GM12878 (cell line): ENCODE measurements around the gene RFC1. TPM values are rescaled to one million over a fixed set of nuclear protein-coding genes. Genes with fewer than 3 reads are reported as not detected.

Experiments
- ATAC-seq: fragments of 200-7000 bp; cut with Tn5 transposase; 3 replicates; pipeline ENCODE4 v1.9.1; 2020; ENCODE audit warnings: mild to moderate bottlenecking, moderate library complexity
- BruUV-seq: library from RNA; stranded (reverse); fragments of 400-500 nt; replicated peaks from 2 replicates; lab custom pipeline; 2021; lab: Mats Ljungman, UMichigan
- CTCF ChIA-PET: fragments of 300-600 bp; sonication (Branson Sonifier 250); formaldehyde crosslinking; extraction: SDS; loops from one replicate; lab custom pipeline; 2021; ENCODE audit warnings: inconsistent platforms; lab: Yijun Ruan, JAX
- POLR2A ChIA-PET: fragments of 350-600 bp; formaldehyde crosslinking; extraction: SDS; loops from one replicate; lab custom pipeline; 2021; ENCODE audit warnings: inconsistent platforms; lab: Charles Lee
- RAD21 ChIA-PET: fragments of 300-600 bp; sonication (Branson Sonifier 250); formaldehyde crosslinking; loops from one replicate; lab custom pipeline; 2023; ENCODE audit warnings: antibody characterized with exemption; ENCODE audit not compliant: unreplicated experiment; lab: Charles Lee
- SMC1A ChIA-PET: fragments of 300-600 bp; sonication (Branson Sonifier 250); formaldehyde crosslinking; loops from one replicate; lab custom pipeline; 2023; ENCODE audit not compliant: unreplicated experiment, uncharacterized antibody; lab: Charles Lee
- DNase-seq: peaks from one replicate; pipeline ENCODE4 v3.0.0-alpha.2; 2011; ENCODE audit warnings: low read depth, low spot score
- FAIRE-seq: peaks from 3 replicates; lab custom pipeline; 2011; peaks lifted over from hg19 to GRCh38; lab: Jason Lieb, UNC
- H2AFZ ChIP-seq: 2 replicates; pipeline ENCODE4 v1.6.0; 2011; ENCODE audit warnings: low read depth, low read length, control low read depth; ENCODE audit not compliant: control insufficient read depth
- H3K27ac ChIP-seq: 2 replicates; pipeline ENCODE4 v1.5.1; 2011; ENCODE audit warnings: control low read depth; ENCODE audit not compliant: control insufficient read depth, insufficient read depth
- H3K27me3 ChIP-seq, 2 experiments: replicated peaks in 1 of 2; 2 replicates each; pipeline versions ENCODE4 v1.6.0 to v1.6.1; 2011; ENCODE audit warnings: low read length in 1 of 2; ENCODE audit not compliant: control insufficient read depth in 2 of 2, insufficient read depth in 2 of 2
- H3K36me3 ChIP-seq, 2 experiments: 2 replicates each; pipeline ENCODE4 v1.5.1; 2011; ENCODE audit warnings: low read length in 1 of 2; ENCODE audit not compliant: control insufficient read depth in 2 of 2, insufficient read depth in 2 of 2
- H3K4me1 ChIP-seq: 2 replicates; pipeline ENCODE4 v1.6.1; 2011; ENCODE audit warnings: mild to moderate bottlenecking, low read length, moderate library complexity, mixed read lengths; ENCODE audit not compliant: control insufficient read depth, insufficient read depth
- H3K4me2 ChIP-seq: 2 replicates; pipeline ENCODE4 v1.6.0; 2011; ENCODE audit warnings: control low read depth; ENCODE audit not compliant: control insufficient read depth, insufficient read depth
- H3K4me3 ChIP-seq: fragments of 200-600 bp; sonication (generic); 2 replicates; pipeline ENCODE4 v1.5.1; 2016
- H3K79me2 ChIP-seq: 2 replicates; pipeline ENCODE4 v1.6.0; 2011; ENCODE audit warnings: low read length; ENCODE audit not compliant: control insufficient read depth, insufficient read depth
- H3K9ac ChIP-seq: 2 replicates; pipeline ENCODE4 v1.8.0; 2011; ENCODE audit warnings: low read length, control low read depth, mixed read lengths; ENCODE audit not compliant: control insufficient read depth, insufficient read depth
- H3K9me3 ChIP-seq: replicated peaks from 3 replicates; pipeline ENCODE4 v1.5.1; 2011; ENCODE audit warnings: mild to moderate bottlenecking, low read length; ENCODE audit not compliant: control insufficient read depth, insufficient read depth
- H4K20me1 ChIP-seq: 2 replicates; pipeline ENCODE4 v1.6.0; 2011; ENCODE audit not compliant: control insufficient read depth, insufficient read depth
- FOS ChIP-seq: IDR thresholded peaks from 3 replicates; pipeline ENCODE4 v1.6.1; 2011; ENCODE audit warnings: borderline replicate concordance; ENCODE audit not compliant: insufficient read length; ENCODE audit errors: extremely low read depth
- FOXM1 ChIP-seq: IDR thresholded peaks from 2 replicates; pipeline ENCODE4 v1.6.1; 2012; ENCODE audit warnings: low read depth, mild to moderate bottlenecking, inconsistent platforms, low read length, moderate library complexity
- HDGF ChIP-seq: fragments of 450-650 bp; IDR thresholded peaks from 2 replicates; pipeline ENCODE4 v1.6.1; 2016; ENCODE audit warnings: antibody characterized with exemption
- PAX5 ChIP-seq: IDR thresholded peaks from 2 replicates; pipeline ENCODE4 v1.6.1; 2011; ENCODE audit warnings: low read depth, low read length, borderline replicate concordance
- RUNX3 ChIP-seq: IDR thresholded peaks from 2 replicates; pipeline ENCODE4 v1.6.1; 2012; ENCODE audit warnings: low read length, inconsistent platforms
- SMAD1 ChIP-seq: fragments of 450-650 bp; IDR thresholded peaks from 2 replicates; pipeline ENCODE4 v1.6.1; 2018; ENCODE audit warnings: mild to moderate bottlenecking, low read depth; ENCODE audit not compliant: partially characterized antibody
- ZSCAN29 ChIP-seq: fragments of 450-650 bp; IDR thresholded peaks from 2 replicates; pipeline ENCODE4 v1.6.1; 2017; ENCODE audit warnings: mild to moderate bottlenecking, moderate library complexity
- ZZZ3 ChIP-seq: IDR thresholded peaks from 2 replicates; pipeline ENCODE4 v1.6.1; 2011; ENCODE audit warnings: low read depth; ENCODE audit not compliant: control insufficient read depth, insufficient read length
- WGBS: methylation state at CpG from one replicate; pipeline ENCODE4 v1.1.6; 2016; ENCODE audit warnings: low lambda C conversion rate; ENCODE audit not compliant: insufficient replicate concordance, insufficient coverage; ENCODE audit errors: missing lambda C conversion rate; 5-methylcytosine and 5-hydroxymethylcytosine counted together
- in situ Hi-C: fragments of 300-500 bp; cut with MboI; formaldehyde crosslinking; loops from 9 replicates; pipeline ENCODE4 v1.14.3; 2018; ENCODE audit warnings: mixed read lengths
- intact Hi-C: fragments of 100-400 bp; cut with micrococcal nuclease; formaldehyde crosslinking; loops from one replicate; pipeline ENCODE4 v1.14.2; 2022; ENCODE audit not compliant: unreplicated experiment
- polyA plus RNA-seq, 11 experiments: library from polyadenylated mRNA; depleted of rRNA in 4 of 11; unstranded in 6 of 11; stranded (reverse) in 5 of 11; fragments of >200 nt; fragmentation: Nextera tagmentation in 4 of 11; fragmentation: Illumina TruSeq in 1 of 11; extraction: Ambion mirVana in 4 of 11; extraction: Trizol in 1 of 11; gene quantifications; 1 replicate in 1 of 11; 2 replicates in 10 of 11; pipeline versions ENCODE4 v1.2.1 to v1.2.3, GENCODE V29; 2011 to 2016; ENCODE audit warnings: inconsistent platforms in 2 of 11, missing spikeins in 2 of 11, low read depth in 1 of 11
- total RNA-seq, 4 experiments: library from RNA; depleted of rRNA in 3 of 4; stranded (reverse); fragments of >200 nt in 3 of 4; fragmentation: Illumina TruSeq in 1 of 4; extraction: Trizol in 1 of 4; gene quantifications; 2 replicates each; pipeline versions ENCODE4 v1.2.1 to v1.2.3, GENCODE V29; 2013 to 2021
- TF ChIP-seq, protein P1 (sequence below): IDR thresholded peaks from 2 replicates; pipeline ENCODE4 v1.6.1; 2012; ENCODE audit warnings: low read depth, low read length, improper control_type of control experiment
- TF ChIP-seq, protein P2 (sequence below): IDR thresholded peaks from 2 replicates; pipeline ENCODE4 v1.6.1; 2012; ENCODE audit warnings: low read depth, low read length, improper control_type of control experiment
- TF ChIP-seq, protein P3 (sequence below): fragments of 450-650 bp; IDR thresholded peaks from 2 replicates; pipeline ENCODE4 v1.6.1; 2017; ENCODE audit warnings: mild to moderate bottlenecking
- TF ChIP-seq, protein P4 (sequence below): IDR thresholded peaks from 2 replicates; pipeline ENCODE4 v1.6.1; 2012; ENCODE audit warnings: improper control_type of control experiment, low read depth, low read length; ENCODE audit not compliant: insufficient replicate concordance

Gene RFC1
- total and polyA plus RNA-seq, 10 of the 15 experiments (the other 5 are each of a cell fraction or from before 2014, with no cell fraction given) = 22.5 to 67.8 (median 40.3) TPM

DNA sequence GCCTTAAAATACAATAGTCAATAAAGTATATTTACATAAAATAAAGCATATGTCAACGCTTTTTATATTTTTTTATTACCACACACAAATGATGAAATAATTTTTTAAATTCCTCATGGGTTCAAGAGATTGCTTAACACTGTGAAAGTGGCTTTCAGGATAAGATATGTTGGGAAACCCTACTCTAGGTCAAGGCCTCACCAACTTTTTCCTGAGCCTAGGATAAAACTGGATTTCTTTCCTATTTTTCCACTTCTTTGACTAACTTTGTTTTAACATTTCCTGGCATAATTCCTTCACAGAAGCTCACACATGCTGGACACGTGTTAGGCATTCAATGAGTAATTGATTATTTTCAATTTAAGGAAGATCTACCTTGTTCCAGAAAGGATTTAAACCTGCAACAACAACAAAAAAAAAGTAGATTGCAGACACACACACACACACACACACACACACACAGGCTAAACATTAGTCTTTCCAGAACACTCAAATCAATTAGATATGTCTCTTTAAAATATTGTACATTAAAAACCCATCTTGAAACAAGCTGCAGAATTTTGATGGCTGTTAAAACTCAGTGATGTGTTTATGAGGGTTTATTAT lies 49.6 kb upstream of the RFC1 start:
- ATAC-seq (no peak), DNase-seq (no peak), FAIRE-seq (no peak)
- Histone ChIP-seq H2AFZ (no peak overlapping the region), H3K27me3 (no peaks in the 10 kb centered on the region), H3K4me1 (no peaks in the 10 kb centered on the region), H4K20me1 (no peaks in the 10 kb centered on the region), H3K9me3 (no peaks in the 10 kb centered on the region), H3K9ac (no peak overlapping the region), H3K4me3 (no peak overlapping the region), H3K4me2 (no peak overlapping the region), H3K36me3 (no peaks in the 10 kb centered on the region), H3K27ac (no peak overlapping the region), H3K79me2 (no peaks in the 10 kb centered on the region)
- no TSS peak for BruUV-seq
- SMC1A ChIA-PET = interaction anchor here (0.8 kb wide), 1 partner anchor 451 kb away, joined by 3 read pairs; no protein-coding TSS in a partner anchor
- 21% methylated on average over 2 of the region's 2 CpGs for WGBS
- no peak for TF ChIP-seq ZSCAN29
- TF ChIP-seq SMAD1 = no peak
- TF ChIP-seq, protein P1, sequence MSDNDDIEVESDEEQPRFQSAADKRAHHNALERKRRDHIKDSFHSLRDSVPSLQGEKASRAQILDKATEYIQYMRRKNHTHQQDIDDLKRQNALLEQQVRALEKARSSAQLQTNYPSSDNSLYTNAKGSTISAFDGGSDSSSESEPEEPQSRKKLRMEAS = no peak
- TF ChIP-seq, protein P2, sequence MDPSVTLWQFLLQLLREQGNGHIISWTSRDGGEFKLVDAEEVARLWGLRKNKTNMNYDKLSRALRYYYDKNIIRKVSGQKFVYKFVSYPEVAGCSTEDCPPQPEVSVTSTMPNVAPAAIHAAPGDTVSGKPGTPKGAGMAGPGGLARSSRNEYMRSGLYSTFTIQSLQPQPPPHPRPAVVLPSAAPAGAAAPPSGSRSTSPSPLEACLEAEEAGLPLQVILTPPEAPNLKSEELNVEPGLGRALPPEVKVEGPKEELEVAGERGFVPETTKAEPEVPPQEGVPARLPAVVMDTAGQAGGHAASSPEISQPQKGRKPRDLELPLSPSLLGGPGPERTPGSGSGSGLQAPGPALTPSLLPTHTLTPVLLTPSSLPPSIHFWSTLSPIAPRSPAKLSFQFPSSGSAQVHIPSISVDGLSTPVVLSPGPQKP = no peak
- TF ChIP-seq HDGF = no peak
- TF ChIP-seq FOS = no peak
- TF ChIP-seq ZZZ3 = no peak
- TF ChIP-seq, protein P3, sequence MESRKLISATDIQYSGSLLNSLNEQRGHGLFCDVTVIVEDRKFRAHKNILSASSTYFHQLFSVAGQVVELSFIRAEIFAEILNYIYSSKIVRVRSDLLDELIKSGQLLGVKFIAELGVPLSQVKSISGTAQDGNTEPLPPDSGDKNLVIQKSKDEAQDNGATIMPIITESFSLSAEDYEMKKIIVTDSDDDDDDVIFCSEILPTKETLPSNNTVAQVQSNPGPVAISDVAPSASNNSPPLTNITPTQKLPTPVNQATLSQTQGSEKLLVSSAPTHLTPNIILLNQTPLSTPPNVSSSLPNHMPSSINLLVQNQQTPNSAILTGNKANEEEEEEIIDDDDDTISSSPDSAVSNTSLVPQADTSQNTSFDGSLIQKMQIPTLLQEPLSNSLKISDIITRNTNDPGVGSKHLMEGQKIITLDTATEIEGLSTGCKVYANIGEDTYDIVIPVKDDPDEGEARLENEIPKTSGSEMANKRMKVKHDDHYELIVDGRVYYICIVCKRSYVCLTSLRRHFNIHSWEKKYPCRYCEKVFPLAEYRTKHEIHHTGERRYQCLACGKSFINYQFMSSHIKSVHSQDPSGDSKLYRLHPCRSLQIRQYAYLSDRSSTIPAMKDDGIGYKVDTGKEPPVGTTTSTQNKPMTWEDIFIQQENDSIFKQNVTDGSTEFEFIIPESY = no peak
- no peak for TF ChIP-seq FOXM1
- no peak for TF ChIP-seq PAX5
- TF ChIP-seq RUNX3 = no peak
- TF ChIP-seq, protein P4, sequence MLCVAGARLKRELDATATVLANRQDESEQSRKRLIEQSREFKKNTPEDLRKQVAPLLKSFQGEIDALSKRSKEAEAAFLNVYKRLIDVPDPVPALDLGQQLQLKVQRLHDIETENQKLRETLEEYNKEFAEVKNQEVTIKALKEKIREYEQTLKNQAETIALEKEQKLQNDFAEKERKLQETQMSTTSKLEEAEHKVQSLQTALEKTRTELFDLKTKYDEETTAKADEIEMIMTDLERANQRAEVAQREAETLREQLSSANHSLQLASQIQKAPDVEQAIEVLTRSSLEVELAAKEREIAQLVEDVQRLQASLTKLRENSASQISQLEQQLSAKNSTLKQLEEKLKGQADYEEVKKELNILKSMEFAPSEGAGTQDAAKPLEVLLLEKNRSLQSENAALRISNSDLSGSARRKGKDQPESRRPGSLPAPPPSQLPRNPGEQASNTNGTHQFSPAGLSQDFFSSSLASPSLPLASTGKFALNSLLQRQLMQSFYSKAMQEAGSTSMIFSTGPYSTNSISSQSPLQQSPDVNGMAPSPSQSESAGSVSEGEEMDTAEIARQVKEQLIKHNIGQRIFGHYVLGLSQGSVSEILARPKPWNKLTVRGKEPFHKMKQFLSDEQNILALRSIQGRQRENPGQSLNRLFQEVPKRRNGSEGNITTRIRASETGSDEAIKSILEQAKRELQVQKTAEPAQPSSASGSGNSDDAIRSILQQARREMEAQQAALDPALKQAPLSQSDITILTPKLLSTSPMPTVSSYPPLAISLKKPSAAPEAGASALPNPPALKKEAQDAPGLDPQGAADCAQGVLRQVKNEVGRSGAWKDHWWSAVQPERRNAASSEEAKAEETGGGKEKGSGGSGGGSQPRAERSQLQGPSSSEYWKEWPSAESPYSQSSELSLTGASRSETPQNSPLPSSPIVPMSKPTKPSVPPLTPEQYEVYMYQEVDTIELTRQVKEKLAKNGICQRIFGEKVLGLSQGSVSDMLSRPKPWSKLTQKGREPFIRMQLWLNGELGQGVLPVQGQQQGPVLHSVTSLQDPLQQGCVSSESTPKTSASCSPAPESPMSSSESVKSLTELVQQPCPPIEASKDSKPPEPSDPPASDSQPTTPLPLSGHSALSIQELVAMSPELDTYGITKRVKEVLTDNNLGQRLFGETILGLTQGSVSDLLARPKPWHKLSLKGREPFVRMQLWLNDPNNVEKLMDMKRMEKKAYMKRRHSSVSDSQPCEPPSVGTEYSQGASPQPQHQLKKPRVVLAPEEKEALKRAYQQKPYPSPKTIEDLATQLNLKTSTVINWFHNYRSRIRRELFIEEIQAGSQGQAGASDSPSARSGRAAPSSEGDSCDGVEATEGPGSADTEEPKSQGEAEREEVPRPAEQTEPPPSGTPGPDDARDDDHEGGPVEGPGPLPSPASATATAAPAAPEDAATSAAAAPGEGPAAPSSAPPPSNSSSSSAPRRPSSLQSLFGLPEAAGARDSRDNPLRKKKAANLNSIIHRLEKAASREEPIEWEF = no peak
- intact Hi-C loops = loop anchor here (10.0 kb wide), 1 partner anchor 101 kb away; no protein-coding TSS in a partner anchor
- CTCF ChIA-PET = interaction anchor here (0.5 kb wide), 1 partner anchor 655 kb away, joined by 4 read pairs; no protein-coding TSS in a partner anchor
- POLR2A ChIA-PET = no interaction called here
- in situ Hi-C loops = no loop called here
- RAD21 ChIA-PET = no interaction called here
